Keratinocyte (primary cell): ENCODE data around the gene S1PR2. TPM values are rescaled to one million over a fixed set of nuclear protein-coding genes. Genes with fewer than 3 reads are reported as not detected.

Experiments used
- DNase-seq: peaks from one replicate; pipeline ENCODE4 v3.0.0-alpha.2; 2011; ENCODE audit warnings: low read depth, missing footprints, low spot score
- FAIRE-seq: peaks from 2 replicates; lab custom pipeline; 2011; peaks lifted over from hg19 to GRCh38; lab: Jason Lieb, UNC
- H2AFZ ChIP-seq: 2 replicates; pipeline ENCODE4 v1.6.0; 2012; ENCODE audit warnings: low read length, control low read depth, inconsistent platforms; ENCODE audit not compliant: control insufficient read depth
- H3K27ac ChIP-seq: 2 replicates; pipeline ENCODE4 v1.5.1; 2011; ENCODE audit warnings: low read length; ENCODE audit not compliant: control insufficient read depth, insufficient read depth
- H3K27me3 ChIP-seq: 3 replicates; pipeline ENCODE4 v1.6.0; 2011; ENCODE audit warnings: low read length; ENCODE audit not compliant: control insufficient read depth, insufficient read depth; ENCODE audit errors: extremely low read depth
- H3K36me3 ChIP-seq, 2 experiments: 2 replicates in 1 of 2; 3 replicates in 1 of 2; pipeline ENCODE4 v1.5.1; 2011; ENCODE audit warnings: low read length in 2 of 2, mild to moderate bottlenecking in 1 of 2; ENCODE audit not compliant: control insufficient read depth in 2 of 2, insufficient read depth in 2 of 2; ENCODE audit errors: extremely low read depth in 1 of 2
- H3K4me1 ChIP-seq: 3 replicates; pipeline ENCODE4 v1.5.1; 2011; ENCODE audit warnings: low read length; ENCODE audit not compliant: control insufficient read depth, insufficient read depth; ENCODE audit errors: extremely low read depth
- H3K4me2 ChIP-seq: 3 replicates; pipeline ENCODE4 v1.6.0; 2011; ENCODE audit warnings: low read depth, low read length; ENCODE audit not compliant: control insufficient read depth, insufficient read depth; ENCODE audit errors: extremely low read depth
- H3K4me3 ChIP-seq, 3 experiments: fragments of 200-600 bp in 1 of 3; sonication (generic) in 1 of 3; 2 replicates in 2 of 3; 3 replicates in 1 of 3; pipeline ENCODE4 v1.5.1; 2011 to 2016; ENCODE audit warnings: low read length in 3 of 3, mild to moderate bottlenecking in 3 of 3, control low read depth in 2 of 3, inconsistent platforms in 1 of 3, low read depth in 1 of 3, mixed read lengths in 1 of 3, mixed run types in 1 of 3, moderate library complexity in 1 of 3; ENCODE audit not compliant: control insufficient read depth in 2 of 3, insufficient read depth in 2 of 3; ENCODE audit errors: extremely low read depth in 1 of 3
- H3K79me2 ChIP-seq: 2 replicates; pipeline ENCODE4 v1.6.0; 2012; ENCODE audit warnings: low read length; ENCODE audit not compliant: control insufficient read depth, insufficient read depth
- H3K9ac ChIP-seq: 3 replicates; pipeline ENCODE4 v1.6.0; 2011; ENCODE audit warnings: low read length; ENCODE audit not compliant: control insufficient read depth, insufficient read depth; ENCODE audit errors: extremely low read depth
- H3K9me1 ChIP-seq: 3 replicates; pipeline ENCODE4 v1.6.0; 2011; ENCODE audit warnings: low read length; ENCODE audit not compliant: control insufficient read depth, insufficient read depth; ENCODE audit errors: extremely low read depth
- H3K9me3 ChIP-seq: 2 replicates; pipeline ENCODE4 v1.5.1; 2012; ENCODE audit warnings: low read depth, low read length; ENCODE audit not compliant: control insufficient read depth
- H4K20me1 ChIP-seq: 3 replicates; pipeline ENCODE4 v1.6.0; 2011; ENCODE audit warnings: low read length; ENCODE audit not compliant: control insufficient read depth, insufficient read depth; ENCODE audit errors: extremely low read depth
- EZH2 ChIP-seq: IDR thresholded peaks from one replicate; pipeline ENCODE4 v1.6.1; 2012; ENCODE audit warnings: inconsistent platforms, mild to moderate bottlenecking, low read length, moderate library complexity
- dilution Hi-C: fragments of 300-500 bp; cut with MboI; formaldehyde crosslinking; loops from one replicate; pipeline ENCODE4 v1.7.0; 2020; ENCODE audit warnings: low sequenced_read_pairs; ENCODE audit not compliant: extremely low pct_ligation_motif_present
- polyA plus RNA-seq, 5 experiments: library from polyadenylated mRNA; depleted of rRNA in 3 of 5; stranded (reverse) in 3 of 5; stranded (forward) in 1 of 5; unstranded in 1 of 5; fragments of >200 nt; gene quantifications; 1 replicate in 1 of 5; 2 replicates in 3 of 5; 3 replicates in 1 of 5; pipeline versions ENCODE4 v1.2.1 to v1.2.3, GENCODE V29; 2011 to 2012; ENCODE audit warnings: missing spikeins in 2 of 5, low read depth in 1 of 5, low replicate concordance in 1 of 5
- TF ChIP-seq, protein P1 (sequence below), 3 experiments: IDR thresholded peaks in 1 of 3; conservative IDR thresholded peaks in 1 of 3; optimal IDR thresholded peaks in 1 of 3; 2 replicates in 2 of 3; 3 replicates in 1 of 3; pipeline versions ENCODE3 to v1.5.1; 2011; ENCODE audit warnings: low read length in 3 of 3, mild to moderate bottlenecking in 3 of 3, moderate library complexity in 2 of 3, control low read depth in 1 of 3, inconsistent platforms in 1 of 3; ENCODE audit not compliant: insufficient read depth in 2 of 3; ENCODE audit errors: extremely low read depth in 1 of 3

The S1PR2 gene
- polyA plus RNA-seq, 1 donor (not counting 4 experiments of a cell fraction or from before 2014, with no cell fraction given): 1.6 TPM

DNA sequence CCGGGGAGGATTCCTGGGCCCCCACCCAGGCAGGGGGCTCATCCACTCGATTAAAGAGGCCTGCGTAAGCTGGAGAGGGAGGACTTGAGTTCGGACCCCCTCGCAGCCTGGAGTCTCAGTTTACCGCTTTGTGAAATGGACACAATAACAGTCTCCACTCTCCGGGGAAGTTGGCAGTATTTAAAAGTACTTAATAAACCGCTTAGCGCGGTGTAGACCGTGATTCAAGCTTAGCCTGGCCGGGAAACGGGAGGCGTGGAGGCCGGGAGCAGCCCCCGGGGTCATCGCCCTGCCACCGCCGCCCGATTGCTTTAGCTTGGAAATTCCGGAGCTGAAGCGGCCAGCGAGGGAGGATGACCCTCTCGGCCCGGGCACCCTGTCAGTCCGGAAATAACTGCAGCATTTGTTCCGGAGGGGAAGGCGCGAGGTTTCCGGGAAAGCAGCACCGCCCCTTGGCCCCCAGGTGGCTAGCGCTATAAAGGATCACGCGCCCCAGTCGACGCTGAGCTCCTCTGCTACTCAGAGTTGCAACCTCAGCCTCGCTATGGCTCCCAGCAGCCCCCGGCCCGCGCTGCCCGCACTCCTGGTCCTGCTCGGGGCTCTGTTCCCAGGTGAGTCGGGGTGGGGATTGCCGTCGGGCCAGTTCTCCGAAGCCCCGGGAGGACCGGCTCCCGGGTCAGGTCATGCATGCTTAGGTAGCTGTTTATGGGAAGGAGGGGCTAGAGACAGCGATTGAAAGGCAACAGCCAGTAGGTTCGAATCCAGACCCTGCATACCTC lies 39.7 kb upstream of the S1PR2 start, which contains the start of gene ICAM1:
ICAM1 (plus strand) TSS at position 505 of the 779 bp plus-strand sequence; CDS start at position 545, 40 bp downstream.
- dilution Hi-C loops: no loop called here
- Histone ChIP-seq H2AFZ (peak within 1 kb of the TSS; percentile 49), H3K9ac (peak within 1 kb of the TSS; percentile 15), H3K4me1 (peaks cover 9% of the 10 kb centered on the region), H4K20me1 (no peaks in the 10 kb centered on the region), H3K27me3 (peaks cover 23% of the 10 kb centered on the region), H3K4me2 (peak within 1 kb of the TSS; percentile 78), H3K36me3 (no peaks in the 10 kb centered on the region), H3K79me2 (no peaks in the 10 kb centered on the region), H3K9me3 (no peaks in the 10 kb centered on the region), H3K27ac (no peak within 1 kb of the TSS), H3K9me1 (no peaks in the 10 kb centered on the region), H3K4me3 (peak within 1 kb of the TSS; percentile 13 to 63 (median 32))
- DNase-seq (no peak), FAIRE-seq (no peak)
- TF ChIP-seq, protein P1, sequence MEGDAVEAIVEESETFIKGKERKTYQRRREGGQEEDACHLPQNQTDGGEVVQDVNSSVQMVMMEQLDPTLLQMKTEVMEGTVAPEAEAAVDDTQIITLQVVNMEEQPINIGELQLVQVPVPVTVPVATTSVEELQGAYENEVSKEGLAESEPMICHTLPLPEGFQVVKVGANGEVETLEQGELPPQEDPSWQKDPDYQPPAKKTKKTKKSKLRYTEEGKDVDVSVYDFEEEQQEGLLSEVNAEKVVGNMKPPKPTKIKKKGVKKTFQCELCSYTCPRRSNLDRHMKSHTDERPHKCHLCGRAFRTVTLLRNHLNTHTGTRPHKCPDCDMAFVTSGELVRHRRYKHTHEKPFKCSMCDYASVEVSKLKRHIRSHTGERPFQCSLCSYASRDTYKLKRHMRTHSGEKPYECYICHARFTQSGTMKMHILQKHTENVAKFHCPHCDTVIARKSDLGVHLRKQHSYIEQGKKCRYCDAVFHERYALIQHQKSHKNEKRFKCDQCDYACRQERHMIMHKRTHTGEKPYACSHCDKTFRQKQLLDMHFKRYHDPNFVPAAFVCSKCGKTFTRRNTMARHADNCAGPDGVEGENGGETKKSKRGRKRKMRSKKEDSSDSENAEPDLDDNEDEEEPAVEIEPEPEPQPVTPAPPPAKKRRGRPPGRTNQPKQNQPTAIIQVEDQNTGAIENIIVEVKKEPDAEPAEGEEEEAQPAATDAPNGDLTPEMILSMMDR (optimal IDR thresholded peaks at IDR 0.05 in 1 of 3, IDR thresholded peaks at IDR 0.05 in 1 of 3, conservative IDR thresholded peaks at IDR 0.05 in 1 of 3; ENCODE audit: extremely low read depth in 1 of 3, insufficient read depth in 2 of 3, low read length in 3 of 3): peak in 1 of 3 experiments; percentile 8
- peak; percentile 60 for TF ChIP-seq EZH2

DNA sequence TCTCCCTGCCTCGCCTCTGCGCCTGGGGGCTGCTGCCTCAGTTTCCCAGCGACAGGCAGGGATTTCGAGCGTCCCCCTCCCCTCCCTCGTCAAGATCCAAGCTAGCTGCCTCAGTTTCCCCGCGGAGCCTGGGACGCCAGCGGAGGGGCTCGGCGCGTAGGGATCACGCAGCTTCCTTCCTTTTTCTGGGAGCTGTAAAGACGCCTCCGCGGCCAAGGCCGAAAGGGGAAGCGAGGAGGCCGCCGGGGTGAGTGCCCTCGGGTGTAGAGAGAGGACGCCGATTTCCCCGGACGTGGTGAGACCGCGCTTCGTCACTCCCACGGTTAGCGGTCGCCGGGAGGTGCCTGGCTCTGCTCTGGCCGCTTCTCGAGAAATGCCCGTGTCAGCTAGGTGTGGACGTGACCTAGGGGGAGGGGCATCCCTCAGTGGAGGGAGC lies 39.1 kb upstream of the S1PR2 start:
- Histone ChIP-seq H3K9me3 (no peaks in the 10 kb centered on the region), H3K27ac (no peak overlapping the region), H3K4me3 (peak overlapping the region in 1 of 3 experiments; percentile 63), H3K4me2 (peak overlapping the region; percentile 78), H4K20me1 (no peaks in the 10 kb centered on the region), H3K36me3 (no peaks in the 10 kb centered on the region), H3K27me3 (peaks cover 23% of the 10 kb centered on the region), H3K9me1 (no peaks in the 10 kb centered on the region), H3K79me2 (no peaks in the 10 kb centered on the region), H3K4me1 (peaks cover 9% of the 10 kb centered on the region), H3K9ac (peak overlapping the region; percentile 15), H2AFZ (peak overlapping the region; percentile 46)
- dilution Hi-C loops: no loop called here
- no peak for DNase-seq
- FAIRE-seq: no peak
- no peak for TF ChIP-seq EZH2
- TF ChIP-seq, protein P1 (optimal IDR thresholded peaks at IDR 0.05 in 1 of 3, IDR thresholded peaks at IDR 0.05 in 1 of 3, conservative IDR thresholded peaks at IDR 0.05 in 1 of 3; ENCODE audit: extremely low read depth in 1 of 3, insufficient read depth in 2 of 3, low read length in 3 of 3): no peak
